WERI-Rb-1 (cell line): ENCODE measurements around the gene NEO1.

Experiments
- DNase-seq: peaks from one replicate; pipeline ENCODE4 v3.0.0-alpha.2; 2020
- H3K27ac ChIP-seq: fragments of 250-450 bp; sonication (Bioruptor Pico); 2 replicates; pipeline ENCODE4 v1.5.1; 2020; ENCODE audit warnings: mild to moderate bottlenecking, moderate library complexity
- H3K27me3 ChIP-seq: fragments of 250-450 bp; sonication (Bioruptor Pico); 2 replicates; pipeline ENCODE4 v1.5.1; 2021; ENCODE audit warnings: mild to moderate bottlenecking, low read depth, moderate library complexity; ENCODE audit not compliant: insufficient read depth, severe bottlenecking
- H3K36me3 ChIP-seq: fragments of 250-450 bp; sonication (Bioruptor Pico); 2 replicates; pipeline ENCODE4 v1.5.1; 2020; ENCODE audit warnings: mild to moderate bottlenecking, moderate library complexity
- H3K4me3 ChIP-seq: 2 replicates; pipeline ENCODE4 v1.5.1; 2011; ENCODE audit warnings: low read depth, mild to moderate bottlenecking, control low read depth, low read length
- H3K9me3 ChIP-seq: fragments of 250-450 bp; sonication (Bioruptor Pico); 2 replicates; pipeline ENCODE4 v1.5.1; 2021; ENCODE audit warnings: mild to moderate bottlenecking, moderate library complexity; ENCODE audit not compliant: severe bottlenecking
- TF ChIP-seq, protein P1 (sequence below): IDR thresholded peaks from 2 replicates; pipeline ENCODE4 v1.5.1; 2011; ENCODE audit warnings: low read depth, mild to moderate bottlenecking, control low read depth, inconsistent platforms, low read length

The NEO1 gene

DNA sequence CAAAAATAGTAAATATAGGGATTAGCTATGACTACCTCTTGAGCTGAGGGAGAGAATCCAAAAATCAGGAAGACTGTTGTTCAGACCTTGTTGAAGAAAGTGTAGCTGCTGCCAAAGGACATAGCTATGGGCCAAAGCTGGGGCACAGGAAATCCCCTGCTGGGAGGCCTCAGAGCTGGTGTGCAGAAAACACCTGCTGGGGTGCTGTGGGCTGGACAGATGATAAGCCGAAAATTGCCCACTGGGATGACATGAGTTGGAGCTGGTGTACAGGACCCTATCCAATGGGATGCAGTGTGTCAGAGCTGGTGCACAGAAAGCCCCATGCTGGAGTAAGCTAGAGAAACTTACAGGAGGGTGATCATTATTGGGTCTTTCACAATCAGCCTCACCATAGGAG lies 121.9 kb downstream of the NEO1 start:
- Histone ChIP-seq H3K27ac (no peak overlapping the region), H3K36me3 (peaks cover 16% of the 10 kb centered on the region), H3K4me3 (no peak overlapping the region), H3K9me3 (no peaks in the 10 kb centered on the region), H3K27me3 (no peaks in the 10 kb centered on the region)
- no peak for DNase-seq
- TF ChIP-seq, protein P1, sequence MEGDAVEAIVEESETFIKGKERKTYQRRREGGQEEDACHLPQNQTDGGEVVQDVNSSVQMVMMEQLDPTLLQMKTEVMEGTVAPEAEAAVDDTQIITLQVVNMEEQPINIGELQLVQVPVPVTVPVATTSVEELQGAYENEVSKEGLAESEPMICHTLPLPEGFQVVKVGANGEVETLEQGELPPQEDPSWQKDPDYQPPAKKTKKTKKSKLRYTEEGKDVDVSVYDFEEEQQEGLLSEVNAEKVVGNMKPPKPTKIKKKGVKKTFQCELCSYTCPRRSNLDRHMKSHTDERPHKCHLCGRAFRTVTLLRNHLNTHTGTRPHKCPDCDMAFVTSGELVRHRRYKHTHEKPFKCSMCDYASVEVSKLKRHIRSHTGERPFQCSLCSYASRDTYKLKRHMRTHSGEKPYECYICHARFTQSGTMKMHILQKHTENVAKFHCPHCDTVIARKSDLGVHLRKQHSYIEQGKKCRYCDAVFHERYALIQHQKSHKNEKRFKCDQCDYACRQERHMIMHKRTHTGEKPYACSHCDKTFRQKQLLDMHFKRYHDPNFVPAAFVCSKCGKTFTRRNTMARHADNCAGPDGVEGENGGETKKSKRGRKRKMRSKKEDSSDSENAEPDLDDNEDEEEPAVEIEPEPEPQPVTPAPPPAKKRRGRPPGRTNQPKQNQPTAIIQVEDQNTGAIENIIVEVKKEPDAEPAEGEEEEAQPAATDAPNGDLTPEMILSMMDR, result no peak

DNA sequence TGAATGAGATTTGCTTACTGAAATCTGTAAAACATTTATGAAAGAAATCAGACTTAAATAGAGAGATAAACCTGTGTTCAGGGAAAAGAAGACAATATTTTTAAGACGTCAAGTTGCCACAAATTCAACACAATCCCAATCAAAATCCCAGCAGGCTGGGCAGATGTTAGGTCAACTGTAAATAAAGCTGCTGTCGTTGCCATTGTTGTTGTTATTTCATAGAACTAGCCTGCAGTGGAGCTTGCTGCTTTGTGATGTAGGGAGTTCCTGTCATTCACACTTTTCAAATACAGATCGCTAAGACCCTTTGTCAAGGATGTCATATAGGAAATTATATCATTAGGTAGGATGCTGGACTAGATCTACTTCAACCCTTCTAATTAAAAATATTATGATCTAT lies 123.1 kb downstream of the NEO1 start:
- no peaks in the 10 kb centered on the region for H3K9me3 ChIP-seq
- H3K36me3 ChIP-seq, result peaks cover 26% of the 10 kb centered on the region
- no peak overlapping the region for H3K4me3 ChIP-seq
- TF ChIP-seq, protein P1, result no peak
- H3K27me3 ChIP-seq, result no peaks in the 10 kb centered on the region
- DNase-seq, result no peak
- no peak overlapping the region for H3K27ac ChIP-seq

GRCh38 chr15:73176598-73176997 lies 124.3 kb downstream of the NEO1 start:
- peaks cover 6% of the 10 kb centered on the region for H3K9me3 ChIP-seq
- no peak for DNase-seq
- H3K36me3 ChIP-seq, result peaks cover 38% of the 10 kb centered on the region
- no peak overlapping the region for H3K27ac ChIP-seq
- H3K4me3 ChIP-seq, result no peak overlapping the region
- H3K27me3 ChIP-seq, result no peaks in the 10 kb centered on the region
- TF ChIP-seq, protein P1, result no peak

GRCh38 chr15:73183071-73183470 lies 130.8 kb downstream of the NEO1 start:
- Histone ChIP-seq H3K9me3 (peaks cover 6% of the 10 kb centered on the region), H3K27ac (no peak overlapping the region), H3K27me3 (no peaks in the 10 kb centered on the region), H3K36me3 (peaks cover 45% of the 10 kb centered on the region), H3K4me3 (no peak overlapping the region)
- TF ChIP-seq, protein P1, result no peak
- DNase-seq, result no peak

GRCh38 chr15:73190189-73190601 lies 137.9 kb downstream of the NEO1 start:
- H3K36me3 ChIP-seq, result no peaks in the 10 kb centered on the region; the same call in 1 of the 2 replicates
- H3K4me3 ChIP-seq, result no peak overlapping the region
- DNase-seq, result no peak
- no peak overlapping the region for H3K27ac ChIP-seq
- H3K9me3 ChIP-seq, result no peaks in the 10 kb centered on the region
- H3K27me3 ChIP-seq, result no peaks in the 10 kb centered on the region
- TF ChIP-seq, protein P1, result no peak

GRCh38 chr15:73195166-73195565 lies 142.9 kb downstream of the NEO1 start:
- Histone ChIP-seq H3K4me3 (no peak overlapping the region), H3K36me3 (no peaks in the 10 kb centered on the region; the same call in 1 of the 2 replicates), H3K27me3 (no peaks in the 10 kb centered on the region), H3K9me3 (no peaks in the 10 kb centered on the region), H3K27ac (no peak overlapping the region)
- DNase-seq, result no peak
- TF ChIP-seq, protein P1, result no peak
